GM12878 (cell line): ENCODE measurements around the gene ZNF511.

Source experiments
- BRCA1 ChIP-seq: IDR thresholded peaks from 2 replicates; pipeline ENCODE4 v1.6.1; 2011; ENCODE audit warnings: low read depth, low read length, improper control_type of control experiment
- CTCF ChIP-seq, 3 experiments: IDR thresholded peaks in 2 of 3; conservative IDR thresholded peaks in 1 of 3; 2 replicates each; pipeline ENCODE4 v1.5.1; 2011; ENCODE audit warnings: low read depth in 3 of 3, low read length in 3 of 3, mild to moderate bottlenecking in 3 of 3, control low read depth in 2 of 3, moderate library complexity in 2 of 3, inconsistent platforms in 1 of 3, mixed read lengths in 1 of 3; ENCODE audit not compliant: control insufficient read depth in 2 of 3, insufficient read depth in 1 of 3; ENCODE audit errors: extremely low read depth in 1 of 3
- SIN3A ChIP-seq: IDR thresholded peaks from 2 replicates; pipeline ENCODE4 v1.6.1; 2012; ENCODE audit warnings: low read depth, low read length, improper control_type of control experiment

GRCh38 chr10:133343558-133343957 is 34.8 kb downstream of the ZNF511 start:
- TF ChIP-seq SIN3A: no peak
- TF ChIP-seq BRCA1: no peak
- no peak for TF ChIP-seq CTCF (IDR thresholded peaks at IDR 0.05 in 2 of 3, conservative IDR thresholded peaks at IDR 0.05 in 1 of 3; ENCODE audit: control insufficient read depth in 2 of 3, extremely low read depth in 1 of 3, insufficient read depth in 1 of 3, low read depth in 3 of 3, low read length in 3 of 3)
